ENCODE data around the gene PDIA5.
A peak's percentile ranks its signal among the peaks of the same experiment; 100 is the strongest.

PDIA5 gene

GRCh38 chr3:123186695-123187094 is 119.9 kb downstream of the PDIA5 start:
- DNase-seq = no peak

GRCh38 chr3:123188058-123188457 is 121.2 kb downstream of the PDIA5 start:
- no peak for DNase-seq

DNA sequence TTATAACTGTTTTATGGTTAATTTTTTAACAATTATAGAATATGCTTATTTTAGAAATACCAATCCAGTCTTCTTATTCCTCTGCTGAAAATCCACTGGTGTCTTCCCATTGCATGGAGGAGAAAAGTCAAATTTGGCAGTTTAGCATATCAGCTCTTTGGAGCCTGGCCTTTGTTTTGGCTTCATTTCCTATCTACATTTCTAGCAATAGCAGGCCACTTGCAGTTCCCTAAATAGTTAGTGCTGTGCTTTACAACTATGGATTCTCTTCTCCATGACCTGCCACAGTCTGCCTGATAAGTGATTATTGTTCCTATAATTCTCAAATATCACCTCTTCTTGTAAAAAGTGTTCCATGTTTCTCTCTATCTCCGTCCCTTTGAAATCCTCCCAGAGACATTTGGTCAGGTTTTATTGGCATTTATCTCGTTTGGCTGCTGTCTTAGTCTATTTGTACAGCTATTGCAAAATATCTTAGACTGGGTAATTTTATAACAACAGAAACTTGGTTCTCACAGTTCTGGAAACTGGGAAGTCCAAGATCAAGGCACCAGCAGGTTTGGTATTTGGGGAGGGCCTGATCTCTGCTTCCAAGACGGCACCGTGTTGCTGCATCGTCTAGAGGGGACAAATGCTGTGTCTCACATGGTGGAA is 126.8 kb downstream of the PDIA5 start:
- no peak for DNase-seq

DNA sequence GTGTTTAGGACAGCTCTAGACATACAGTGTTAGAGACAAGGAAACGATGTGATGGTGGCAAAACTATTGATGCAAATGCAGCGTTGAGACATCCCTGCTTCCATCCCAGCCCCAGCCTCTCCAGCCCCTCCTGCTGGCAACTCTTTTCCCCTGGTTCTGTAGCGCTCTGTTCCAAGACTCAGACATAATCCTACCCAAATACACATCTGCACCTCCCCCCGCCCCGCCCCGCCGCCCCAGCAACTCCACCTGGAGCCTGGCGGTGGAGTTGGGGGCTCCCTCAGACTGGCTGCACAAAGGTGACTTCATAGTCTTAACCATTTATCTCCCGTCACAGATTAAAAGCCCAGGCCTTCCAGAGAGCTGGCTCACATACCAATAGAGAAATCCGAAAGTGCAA is 127.7 kb downstream of the PDIA5 start:
- DNase-seq = peak; percentile 31

DNA sequence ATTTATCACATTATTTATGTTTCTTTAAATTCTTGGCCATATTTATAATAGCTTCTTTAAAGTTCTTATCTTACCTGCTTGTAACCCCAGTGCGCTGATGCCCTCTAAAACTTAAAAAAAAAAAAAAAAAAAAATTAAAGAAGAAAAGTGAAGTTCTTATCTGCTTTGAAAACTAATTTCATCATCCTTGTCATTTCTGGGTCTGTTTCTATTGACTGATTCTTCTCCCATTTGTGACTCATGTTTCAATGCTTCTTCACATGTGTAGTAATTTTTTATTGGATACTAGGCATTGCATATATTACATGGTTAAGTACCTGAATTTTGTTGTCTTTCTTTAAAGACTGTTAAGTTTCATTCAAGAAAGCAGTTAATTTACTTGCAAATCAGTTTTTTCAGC is 131.5 kb downstream of the PDIA5 start:
- no peak for DNase-seq

GRCh38 chr3:123201223-123201556 is 134.4 kb downstream of the PDIA5 start:
- DNase-seq = no peak

DNA sequence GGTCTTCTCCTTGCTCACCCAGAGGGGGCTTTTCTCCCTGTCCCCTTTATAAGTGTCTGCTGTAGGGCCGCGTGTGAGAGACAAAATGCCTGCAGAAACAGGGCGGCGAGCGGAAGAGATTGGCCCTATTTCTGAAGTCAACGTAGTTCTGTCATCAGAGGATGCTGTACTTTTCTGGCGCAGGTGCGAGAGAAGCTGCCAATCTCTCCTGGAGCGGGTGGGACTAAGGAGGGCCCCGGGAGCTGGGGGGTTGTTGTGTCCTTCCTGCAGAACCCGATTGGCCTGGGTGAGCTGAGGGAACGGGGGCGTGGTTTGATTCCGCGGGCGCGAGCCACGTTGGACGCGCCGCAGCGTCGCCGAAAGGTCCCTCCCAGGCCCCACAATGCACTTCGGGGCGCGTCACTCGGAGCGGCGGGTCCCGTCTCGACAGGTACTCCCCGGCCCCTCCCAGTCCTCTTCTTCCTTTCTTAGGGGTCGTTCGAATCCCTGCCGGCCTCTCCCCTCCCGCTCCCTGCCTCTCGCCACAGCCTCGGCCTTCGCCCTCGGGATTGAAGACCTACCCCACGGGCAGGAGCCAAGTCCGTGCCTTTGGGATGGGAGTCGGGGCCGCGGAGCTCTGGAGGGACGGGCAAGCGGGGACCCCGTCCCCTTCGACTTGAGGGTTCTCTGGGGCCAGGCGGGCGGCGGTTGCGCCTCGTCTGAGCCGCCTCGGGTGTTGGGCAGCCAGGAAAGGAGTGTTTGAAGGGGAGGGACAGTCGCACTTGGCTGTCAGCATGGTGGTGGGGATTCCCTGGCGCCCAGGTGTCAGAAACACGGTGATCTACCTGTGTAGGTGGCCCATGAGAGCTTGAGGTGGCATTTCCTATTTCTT is 135.0 kb downstream of the PDIA5 start, which contains the start of gene SEC22A:
Gene SEC22A, plus strand, starts transcription at position 387 of the 871 bp plus-strand sequence. CDS start 7,275 bp downstream, outside the sequence.
- DNase-seq = peak; percentile 100

DNA sequence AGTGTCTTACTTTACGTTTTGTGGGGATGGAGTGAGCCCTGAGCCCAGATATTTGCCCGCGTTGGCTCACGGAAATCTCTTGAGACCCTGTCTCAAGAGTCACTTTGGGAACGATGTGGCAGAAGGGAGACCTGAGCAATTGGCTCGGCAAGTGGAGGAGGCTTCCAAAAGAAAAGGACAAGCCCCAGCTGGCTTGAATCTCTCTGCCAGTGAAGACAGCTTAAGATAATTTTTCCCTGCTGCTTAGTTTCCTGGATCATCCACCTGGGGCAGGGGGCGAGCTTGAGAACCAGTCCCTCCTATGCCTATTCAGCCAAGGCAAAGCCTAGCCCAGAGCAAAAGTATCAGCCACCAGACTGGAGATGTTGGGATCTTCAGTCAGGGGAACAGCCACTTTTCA is 135.6 kb downstream of the PDIA5 start:
- peak; percentile 32 for DNase-seq

Data from NCI-H146 (cell line).